HG02943 (cell line): Measurements from ENCODE around the gene MDFIC2.
"Not testable (repeated sequence)": the region's sequence is repeated elsewhere in the genome, so short reads cannot be mapped to it uniquely, and the experiment has no call there.

Source experiments
- ATAC-seq: cut with Tn5 transposase; IDR thresholded peaks from one replicate; pipeline ENCODE4 v1.9.1; 2021; ENCODE audit warnings: mild to moderate bottlenecking, low read depth, moderate library complexity; ENCODE audit not compliant: unreplicated experiment

The MDFIC2 gene

GRCh38 chr3:70312336-70312735 lies at the start of gene MDFIC2:
TSS of gene MDFIC2 (minus strand) at chr3:70312638. CDS start at chr3:70311973, 665 bp downstream.
- ATAC-seq = no peak

GRCh38 chr3:70360979-70361760 lies 48.7 kb upstream of the MDFIC2 start:
- ATAC-seq = no peak

GRCh38 chr3:70359711-70360110 lies 47.3 kb upstream of the MDFIC2 start:
- ATAC-seq = no peak

DNA sequence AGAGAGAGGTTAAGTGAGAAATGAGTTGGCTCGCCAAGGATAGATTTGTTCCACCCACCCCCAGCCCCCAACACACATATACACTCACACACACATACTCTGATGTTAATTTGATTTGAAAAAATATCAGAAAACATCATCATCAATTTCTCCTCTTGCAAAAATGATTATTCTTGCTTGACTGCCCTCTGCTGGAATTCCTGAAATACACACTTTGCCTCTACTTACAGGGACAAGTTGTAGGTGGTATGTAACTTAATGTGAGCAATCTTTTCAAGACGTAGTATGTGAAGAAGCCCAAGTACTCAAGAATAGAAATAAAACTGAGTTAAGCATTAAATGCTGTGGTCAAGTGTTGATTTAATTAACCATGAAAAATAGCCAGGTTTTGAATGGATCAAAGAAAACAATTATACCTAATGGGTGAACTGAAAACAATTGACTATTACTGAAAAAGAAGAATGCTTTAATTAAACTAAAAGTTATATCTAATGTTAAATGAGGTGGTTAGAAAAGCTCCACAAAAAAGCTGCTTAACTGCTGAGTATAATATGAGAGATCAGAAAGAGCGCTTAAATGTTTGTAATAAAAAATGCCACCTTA lies 46.6 kb upstream of the MDFIC2 start:
- ATAC-seq = no peak

DNA sequence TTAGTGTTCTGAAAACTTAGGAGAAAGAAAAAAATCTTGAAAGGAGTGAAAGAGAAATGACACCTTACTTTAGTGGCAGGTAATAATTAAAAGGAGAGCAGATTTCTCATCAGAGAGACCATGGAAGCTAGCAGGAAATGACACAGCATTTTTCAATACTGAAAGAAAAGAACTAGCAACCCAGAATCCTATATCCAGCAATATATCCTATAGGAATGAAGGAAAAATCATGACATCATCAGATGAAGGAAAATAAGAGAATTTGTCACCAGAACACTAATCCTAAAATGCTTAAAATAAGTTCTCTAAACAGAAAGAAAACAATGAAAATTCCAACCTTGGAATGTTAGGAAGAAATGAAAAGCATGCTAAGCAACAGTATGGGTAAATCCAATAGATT lies 39.8 kb upstream of the MDFIC2 start:
- no peak for ATAC-seq

DNA sequence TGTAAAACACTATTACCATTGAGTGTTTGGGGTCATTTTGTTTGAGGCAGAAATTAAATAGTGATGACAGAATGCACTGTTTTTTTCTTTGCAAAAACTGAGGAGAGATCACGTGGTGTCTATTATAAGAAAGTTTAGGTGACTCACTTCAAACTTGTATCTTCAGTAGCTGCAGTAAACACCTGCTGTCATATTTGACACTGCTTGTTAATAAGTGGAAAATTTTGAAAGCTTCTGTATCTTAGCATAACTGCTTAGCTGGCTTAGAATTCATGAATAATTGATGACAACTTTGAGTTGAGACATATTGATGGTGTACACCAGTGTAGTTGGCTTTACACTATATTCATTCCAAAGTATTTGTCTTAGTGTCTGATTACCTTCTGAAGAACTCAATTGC lies 29.7 kb upstream of the MDFIC2 start:
- no peak for ATAC-seq

DNA sequence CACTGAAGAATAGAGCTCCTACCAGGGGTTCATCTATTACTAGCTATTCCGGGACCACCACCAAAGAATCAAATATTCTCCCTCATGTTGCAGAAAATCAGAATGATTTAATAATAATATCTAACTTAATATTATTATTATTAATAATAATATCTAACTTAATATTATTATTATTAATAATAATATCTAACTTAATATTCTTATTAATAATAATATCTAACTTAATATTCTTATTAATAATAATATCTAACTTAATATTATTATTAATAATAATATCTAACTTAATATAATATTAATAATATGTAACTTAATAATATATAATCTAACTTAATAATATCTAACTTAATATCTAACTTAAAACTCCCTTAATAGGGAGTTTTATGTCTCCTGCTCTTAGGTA lies 24.4 kb upstream of the MDFIC2 start:
- ATAC-seq = not testable (repeated sequence)

GRCh38 chr3:70333080-70333479 lies 20.6 kb upstream of the MDFIC2 start:
- ATAC-seq = no peak

- ATAC-seq = no peak
Measured at GRCh38 chr3:70315021-70315420, 2.6 kb upstream of the MDFIC2 start.

- no peak for ATAC-seq
Measured at GRCh38 chr3:70310809-70311208, 1.6 kb downstream of the MDFIC2 start.

- ATAC-seq = no peak
Measured at GRCh38 chr3:70309591-70309990, 2.8 kb downstream of the MDFIC2 start.

DNA sequence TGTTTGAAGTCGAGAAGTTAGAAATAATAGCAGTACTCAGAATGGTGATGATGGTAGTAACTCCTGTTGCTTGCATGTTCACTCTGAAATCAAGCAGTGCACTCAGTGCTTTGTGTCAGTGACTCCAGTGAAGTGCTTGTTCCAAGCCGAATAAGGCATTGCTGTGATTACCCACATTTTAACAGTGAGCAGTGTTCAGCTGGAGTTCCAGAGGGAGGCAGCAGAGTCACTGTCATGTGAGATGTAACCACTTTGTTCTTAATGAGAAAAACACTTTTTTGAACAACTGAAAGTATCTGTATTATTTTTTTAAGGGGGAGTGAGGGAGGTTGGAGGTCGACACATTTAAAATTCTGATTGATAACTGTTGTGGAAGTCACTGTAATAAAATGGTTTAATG lies 3.7 kb downstream of the MDFIC2 start:
- no peak for ATAC-seq

- ATAC-seq = no peak
Measured at GRCh38 chr3:70306736-70307135, 5.7 kb downstream of the MDFIC2 start.

DNA sequence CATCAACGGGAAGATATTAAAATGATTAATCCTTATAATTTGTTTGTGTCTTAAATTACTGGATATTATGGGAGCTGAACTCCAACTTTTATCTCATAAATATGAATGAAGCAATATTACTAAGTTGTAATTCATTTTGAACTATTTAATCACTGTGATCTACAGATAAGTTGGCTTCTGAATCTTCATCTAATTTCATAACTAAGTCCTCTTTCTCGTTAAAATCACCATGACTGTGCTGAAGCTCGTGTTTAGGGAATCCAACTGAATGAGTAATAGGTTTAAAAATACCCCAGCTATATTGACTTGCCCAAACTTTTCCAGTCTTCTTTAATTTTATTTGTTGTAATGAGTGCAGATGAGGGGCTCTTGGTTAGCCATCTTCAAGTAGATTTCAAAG lies 14.1 kb downstream of the MDFIC2 start:
- no peak for ATAC-seq

DNA sequence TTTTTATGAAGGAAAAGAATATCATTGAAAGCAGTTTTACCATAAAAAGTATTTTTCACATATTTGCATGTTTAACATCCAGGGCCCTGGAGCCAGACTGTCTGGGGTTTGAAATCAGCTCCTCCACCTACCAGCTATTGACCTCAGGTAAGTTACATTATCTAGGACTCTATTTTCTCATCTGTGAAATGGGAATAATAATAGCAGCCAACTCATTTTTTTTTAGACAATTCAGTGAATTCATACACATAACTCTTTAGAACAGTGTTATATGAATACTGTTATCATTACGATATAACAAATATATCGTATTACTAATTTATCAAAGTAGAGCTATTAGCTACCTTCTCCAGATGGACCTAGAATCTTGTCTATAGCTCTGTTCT lies 21.3 kb downstream of the MDFIC2 start:
- no peak for ATAC-seq

- not testable (repeated sequence) for ATAC-seq
Measured at GRCh38 chr3:70290431-70291096, 21.9 kb downstream of the MDFIC2 start.

GRCh38 chr3:70281663-70282062 lies 30.8 kb downstream of the MDFIC2 start:
- ATAC-seq = no peak

GRCh38 chr3:70277304-70277703 lies 35.1 kb downstream of the MDFIC2 start:
- ATAC-seq = no peak

- no peak for ATAC-seq
Measured at GRCh38 chr3:70276901-70277300, 35.5 kb downstream of the MDFIC2 start.

DNA sequence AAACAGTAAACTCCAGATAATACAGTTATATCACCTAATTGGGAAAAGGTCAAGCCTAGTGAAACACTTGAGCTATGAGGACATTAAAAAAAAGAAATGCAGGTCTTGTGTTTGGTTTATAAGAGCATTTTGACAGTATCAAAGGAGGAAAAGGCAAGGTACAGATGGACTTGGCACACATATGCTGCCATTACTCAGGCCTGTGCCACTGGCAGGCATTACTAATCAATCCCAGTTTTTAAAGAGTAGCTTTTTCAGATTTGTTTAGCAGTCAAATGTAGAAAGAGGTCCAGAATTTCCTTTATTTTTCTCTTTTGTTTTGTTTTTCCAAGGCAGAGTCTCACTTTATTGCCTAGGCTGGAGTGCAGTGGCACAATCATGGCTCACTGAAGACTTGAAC lies 38.9 kb downstream of the MDFIC2 start:
- ATAC-seq = no peak

GRCh38 chr3:70272798-70273197 lies 39.6 kb downstream of the MDFIC2 start:
- ATAC-seq = no peak
